NCI-H69 (cell line): ENCODE data around the gene TAF9B.
"Not testable (repeated sequence)": the region's sequence is repeated elsewhere in the genome, so short reads cannot be mapped to it uniquely, and the experiment has no call there.

Experiments
- DNase-seq: peaks from one replicate; lab custom pipeline; 2025; lab: John Stamatoyannopoulos, UW

TAF9B gene

GRCh38 chrX:78116365-78116764 is 23.1 kb downstream of the TAF9B start:
- no peak for DNase-seq

GRCh38 chrX:78111140-78111931 is 28.1 kb downstream of the TAF9B start:
- DNase-seq = no peak

- DNase-seq = no peak
Observed at GRCh38 chrX:78109458-78109857, 30.0 kb downstream of the TAF9B start.

GRCh38 chrX:78106651-78106986 is 32.8 kb downstream of the TAF9B start:
- DNase-seq = no peak

- no peak for DNase-seq
Observed at GRCh38 chrX:78105944-78106650, 33.4 kb downstream of the TAF9B start.

- DNase-seq = peak; percentile 64
Observed at GRCh38 chrX:78104447-78105176, 34.8 kb downstream of the TAF9B start.

- peak; percentile 97 for DNase-seq
Observed at GRCh38 chrX:78103623-78104446, 35.6 kb downstream of the TAF9B start, which contains the start of gene PGK1. TSS of gene PGK1 (plus strand) at chrX:78104248. CDS start at chrX:78104341, 93 bp downstream.

- DNase-seq = no peak
Observed at GRCh38 chrX:78103001-78103622, 36.3 kb downstream of the TAF9B start.

GRCh38 chrX:78102091-78102490 is 37.4 kb downstream of the TAF9B start:
- no peak for DNase-seq

GRCh38 chrX:78098108-78098507 is 41.3 kb downstream of the TAF9B start:
- no peak for DNase-seq

GRCh38 chrX:78092296-78092695 is 47.2 kb downstream of the TAF9B start:
- DNase-seq = no peak

- not testable (repeated sequence) for DNase-seq
Observed at GRCh38 chrX:78081413-78081812, 58.0 kb downstream of the TAF9B start.
